Measurements from ENCODE around the gene ERFL.
A peak's percentile ranks its signal among the peaks of the same experiment; 100 is the strongest.

ERFL gene

GRCh38 chr19:41934849-41935374, 6.7 kb upstream of the ERFL start (continued):
- TF ChIP-seq PRDM6 (tag by site-specific recombination; IDR thresholded peaks at IDR 0.05) (no peak), ZNF501 (tag by site-specific recombination; IDR thresholded peaks at IDR 0.05) (no peak), ZNF629 (tag by site-specific recombination; IDR thresholded peaks at IDR 0.05) (no peak), ZNF362 (tag by site-specific recombination; IDR thresholded peaks at IDR 0.05) (no peak), ZNF544 (tag by site-specific recombination; IDR thresholded peaks at IDR 0.05) (no peak), ZNF510 (tag by site-specific recombination; IDR thresholded peaks at IDR 0.05; ENCODE audit: insufficient replicate concordance) (no peak), ZNF280C (tag by site-specific recombination; IDR thresholded peaks at IDR 0.05) (no peak), ZNF2 (tag by site-specific recombination; IDR thresholded peaks at IDR 0.05) (0 out of 2 replicates have a peak, but pooled peaks have one; percentile 49), ZNF16 (tag by site-specific recombination; IDR thresholded peaks at IDR 0.05; ENCODE audit: low read depth) (no peak), ZNF114 (tag by site-specific recombination; IDR thresholded peaks at IDR 0.05) (no peak), ZNF174 (tag by site-specific recombination; IDR thresholded peaks at IDR 0.05) (no peak), PRDM10 (tag by site-specific recombination; IDR thresholded peaks at IDR 0.05) (0 out of 2 replicates have a peak, but pooled peaks have one; percentile 8), ZBTB7A (tag by site-specific recombination; IDR thresholded peaks at IDR 0.05; ENCODE audit: low read depth) (no peak), SP2 (tag by site-specific recombination; IDR thresholded peaks at IDR 0.05) (no peak), ZNF701 (tag by site-specific recombination; IDR thresholded peaks at IDR 0.05) (no peak), SCRT2 (tag by site-specific recombination; IDR thresholded peaks at IDR 0.05) (no peak), ZNF488 (tag by site-specific recombination; IDR thresholded peaks at IDR 0.05) (no peak), ZNF580 (tag by site-specific recombination; IDR thresholded peaks at IDR 0.05) (no peak), ZNF10 (tag by site-specific recombination; IDR thresholded peaks at IDR 0.05) (no peak), ZNF449 (tag by site-specific recombination; IDR thresholded peaks at IDR 0.05) (no peak), ZBTB26 (tag by site-specific recombination; optimal IDR thresholded peaks at IDR 0.05) (no peak), ZSCAN30 (tag by site-specific recombination; IDR thresholded peaks at IDR 0.05) (0 out of 2 replicates have a peak, but pooled peaks have one; percentile 13), KLF8 (tag by site-specific recombination; IDR thresholded peaks at IDR 0.05) (no peak), ZNF560 (tag by site-specific recombination; IDR thresholded peaks at IDR 0.05; ENCODE audit: borderline replicate concordance) (no peak), ZNF366 (tag by site-specific recombination; conservative IDR thresholded peaks at IDR 0.05) (peak; percentile 70; the same call in 1 of the 2 replicates), MEIS1 (CRISPR knock-in tag; IDR thresholded peaks at IDR 0.05; ENCODE audit: borderline replicate concordance) (no peak), GLIS1 (tag by site-specific recombination; IDR thresholded peaks at IDR 0.05) (peak; percentile 9)
